SK-N-SH (cell line): ENCODE results near the gene CAPG. TPM values are rescaled to one million over a fixed set of nuclear protein-coding genes. Genes with fewer than 3 reads are reported as not detected.

ENCODE experiments used
- CTCF ChIA-PET: fragments of 300-600, 350-600 bp; formaldehyde crosslinking; extraction: SDS; loops from one replicate; lab custom pipeline; 2021; lab: Yijun Ruan, JAX
- POLR2A ChIA-PET: fragments of 350-600 bp; sonication (Branson Sonifier 250); formaldehyde crosslinking; extraction: SDS; loops from one replicate; lab custom pipeline; 2020; ENCODE audit warnings: antibody characterized with exemption, inconsistent platforms; lab: Yijun Ruan, JAX
- DNase-seq: peaks from one replicate; pipeline ENCODE4 v3.0.0; 2012
- H2AFZ ChIP-seq: fragments of 200-600 bp; sonication (generic); 2 replicates; pipeline ENCODE4 v1.8.1; 2016; ENCODE audit warnings: antibody characterized with exemption, mild to moderate bottlenecking, low read depth
- H3F3A ChIP-seq: fragments of 200-600 bp; sonication (generic); replicated peaks from 2 replicates; pipeline ENCODE3; 2016; ENCODE audit warnings: antibody characterized with exemption, mild to moderate bottlenecking; ENCODE audit not compliant: insufficient read depth
- H3K27ac ChIP-seq, 2 experiments: fragments of 200-500 bp in 1 of 2; fragments of 200-600 bp in 1 of 2; sonication (Bioruptor generic) in 1 of 2; sonication (generic), shearing (Covaris generic) in 1 of 2; 2 replicates each; pipeline versions ENCODE4 v1.5.1 to v1.6.1; 2014 to 2016; ENCODE audit warnings: low read depth in 2 of 2, inconsistent platforms in 1 of 2, low read length in 1 of 2, mild to moderate bottlenecking in 1 of 2, mixed read lengths in 1 of 2
- H3K27me3 ChIP-seq: fragments of 200-600 bp; sonication (generic), shearing (Covaris generic); 2 replicates; pipeline ENCODE4 v1.6.1; 2016; ENCODE audit warnings: mixed run types; ENCODE audit not compliant: insufficient read depth
- H3K36me3 ChIP-seq, 2 experiments: fragments of 200-500 bp in 1 of 2; fragments of 200-600 bp in 1 of 2; sonication (Bioruptor generic) in 1 of 2; sonication (generic) in 1 of 2; replicated peaks in 1 of 2; 2 replicates each; pipeline versions ENCODE3 to v1.5.1; 2014 to 2016; ENCODE audit warnings: low read length in 1 of 2, mild to moderate bottlenecking in 1 of 2; ENCODE audit not compliant: insufficient read depth in 2 of 2, control insufficient read depth in 1 of 2
- H3K4me1 ChIP-seq, 2 experiments: fragments of 200-500 bp in 1 of 2; fragments of 200-600 bp in 1 of 2; sonication (Bioruptor generic) in 1 of 2; sonication (generic), shearing (Covaris generic) in 1 of 2; 2 replicates each; pipeline versions ENCODE4 v1.5.1 to v1.6.1; 2014 to 2016; ENCODE audit warnings: low read depth in 1 of 2, low read length in 1 of 2, mixed run types in 1 of 2; ENCODE audit not compliant: insufficient read depth in 2 of 2, control insufficient read depth in 1 of 2
- H3K4me2 ChIP-seq: fragments of 200-600 bp; sonication (generic), shearing (Covaris generic); 2 replicates; pipeline ENCODE4 v1.6.1; 2017; ENCODE audit warnings: mixed run types
- H3K4me3 ChIP-seq, 2 experiments: fragments of 200-500 bp in 1 of 2; fragments of 200-600 bp in 1 of 2; sonication (Bioruptor generic) in 1 of 2; sonication (generic), shearing (Covaris generic) in 1 of 2; 2 replicates each; pipeline versions ENCODE4 v1.5.1 to v1.8.1; 2014 to 2016; ENCODE audit warnings: low read depth in 2 of 2, inconsistent platforms in 1 of 2, low read length in 1 of 2, mild to moderate bottlenecking in 1 of 2, mixed read lengths in 1 of 2, moderate library complexity in 1 of 2
- H3K79me2 ChIP-seq: fragments of 200-600 bp; sonication (generic); 2 replicates; pipeline ENCODE4 v1.8.1; 2017; ENCODE audit warnings: mild to moderate bottlenecking; ENCODE audit not compliant: insufficient read depth
- H3K9ac ChIP-seq: fragments of 200-600 bp; sonication (generic); 2 replicates; pipeline ENCODE4 v1.6.1; 2017; ENCODE audit warnings: mixed run types
- H3K9me2 ChIP-seq: fragments of 200-600 bp; sonication (generic); 2 replicates; pipeline ENCODE4 v1.6.1; 2017; ENCODE audit warnings: mixed run types
- H3K9me3 ChIP-seq: fragments of 200-600 bp; sonication (generic); 2 replicates; pipeline ENCODE4 v1.6.1; 2017; ENCODE audit warnings: mixed run types, mild to moderate bottlenecking, moderate library complexity
- H4K20me1 ChIP-seq: fragments of 200-600 bp; sonication (generic); 2 replicates; pipeline ENCODE4 v1.6.1; 2017; ENCODE audit warnings: mild to moderate bottlenecking, mixed run types; ENCODE audit not compliant: insufficient read depth
- CHD2 ChIP-seq: fragments of 150-350 bp; IDR thresholded peaks from 2 replicates; pipeline ENCODE4 v1.6.1; 2018; ENCODE audit warnings: low read length; ENCODE audit not compliant: partially characterized antibody
- CTCF ChIP-seq: fragments of 200-600 bp; sonication (generic); IDR thresholded peaks from 2 replicates; pipeline ENCODE4 v1.6.1; 2017; ENCODE audit warnings: antibody characterized with exemption, mild to moderate bottlenecking, moderate library complexity
- ELF1 ChIP-seq: IDR thresholded peaks from 2 replicates; pipeline ENCODE4 v1.4.0; 2012
- EP300 ChIP-seq, 2 experiments: IDR thresholded peaks; 2 replicates each; pipeline versions ENCODE4 v1.4.0 to v1.6.1; 2012; ENCODE audit warnings: borderline replicate concordance in 1 of 2, low read depth in 1 of 2, low read length in 1 of 2
- FOSL2 ChIP-seq: IDR thresholded peaks from 2 replicates; pipeline ENCODE4 v1.4.0; 2012; ENCODE audit warnings: low read depth, mild to moderate bottlenecking, moderate library complexity, borderline replicate concordance
- FOXM1 ChIP-seq: IDR thresholded peaks from 2 replicates; pipeline ENCODE4 v1.4.0; 2012; ENCODE audit warnings: low read depth, mild to moderate bottlenecking
- GATA2 ChIP-seq: sonication (generic); formaldehyde crosslinking; IDR thresholded peaks from 2 replicates; pipeline ENCODE4 v1.5.0; 2020; ENCODE audit warnings: mild to moderate bottlenecking, missing genetic modification reagents
- IRF3 ChIP-seq: fragments of 150-350 bp; IDR thresholded peaks from 2 replicates; pipeline ENCODE4 v1.6.1; 2016; ENCODE audit warnings: mild to moderate bottlenecking, low read depth, low read length
- NRF1 ChIP-seq: IDR thresholded peaks from 2 replicates; pipeline ENCODE4 v1.6.1; 2012; ENCODE audit warnings: low read depth, mild to moderate bottlenecking, low read length
- RCOR1 ChIP-seq: fragments of 150-350 bp; IDR thresholded peaks from 2 replicates; pipeline ENCODE4 v1.6.1; 2017; ENCODE audit warnings: antibody characterized with exemption, low read length
- REST ChIP-seq: IDR thresholded peaks from 2 replicates; pipeline ENCODE4 v1.6.1; 2012; ENCODE audit warnings: mild to moderate bottlenecking, low read depth, low read length, moderate library complexity
- RXRA ChIP-seq: IDR thresholded peaks from 2 replicates; pipeline ENCODE4 v1.4.0; 2012; ENCODE audit warnings: low read depth, mild to moderate bottlenecking, borderline replicate concordance
- TEAD4 ChIP-seq: IDR thresholded peaks from 2 replicates; pipeline ENCODE4 v1.4.0; 2012; ENCODE audit warnings: mild to moderate bottlenecking, borderline replicate concordance; ENCODE audit not compliant: insufficient read depth
- USF1 ChIP-seq: IDR thresholded peaks from 2 replicates; pipeline ENCODE4 v1.4.0; 2012; ENCODE audit warnings: low read depth, borderline replicate concordance
- YY1 ChIP-seq: IDR thresholded peaks from 2 replicates; pipeline ENCODE4 v1.4.0; 2012; ENCODE audit warnings: low read depth, mild to moderate bottlenecking
- WGBS: methylation state at CpG from one replicate; pipeline ENCODE4 v1.1.6; 2017; ENCODE audit warnings: low lambda C conversion rate; 5-methylcytosine and 5-hydroxymethylcytosine counted together
- polyA plus RNA-seq, 3 experiments: library from polyadenylated mRNA; depleted of rRNA; stranded (reverse); fragments of >200 nt; gene quantifications; 2 replicates each; pipeline ENCODE4 v1.2.3, GENCODE V29; 2012

The CAPG gene
- polyA plus RNA-seq, 1 of the 3 experiments (the other 2 are of a cell fraction): 1.2 TPM

GRCh38 chr2:85418132-85419008 lies 8.2 kb upstream of the CAPG start, which contains the start of gene SH2D6 (continued):
- TF ChIP-seq IRF3: no peak

- WGBS: 77% methylated on average over 12 of the region's 12 CpGs
- no peaks in the 10 kb centered on the region for H3K27me3 ChIP-seq
- POLR2A ChIA-PET: interaction anchor here (0.6 to 1.5 kb wide), 3 partner anchors 123 to 165 kb away, joined by 3 to 6 read pairs (median 3); partner anchors contain the start of gene MAT2A
These were observed 5.9 kb upstream of the CAPG start for GRCh38 chr2:85415980-85416650.

GRCh38 chr2:85414761-85415553 lies 4.8 kb upstream of the CAPG start:
- ChIA-PET POLR2A (no interaction called here), CTCF (interaction anchor here (0.7 to 1.4 kb wide), 2 partner anchors 137 to 141 kb away, joined by 3 to 4 read pairs; no protein-coding TSS in a partner anchor)
- Histone ChIP-seq H3K36me3 (no peaks in the 10 kb centered on the region), H4K20me1 (no peaks in the 10 kb centered on the region), H3K4me1 (peaks cover 6 to 20% of the 10 kb centered on the region in 2 experiments; a peak in 1 of 4 replicates), H3K27me3 (no peaks in the 10 kb centered on the region), H3K4me2 (no peak overlapping the region), H3F3A (no peaks in the 10 kb centered on the region), H3K27ac (no peak overlapping the region), H3K9me2 (no peaks in the 10 kb centered on the region), H2AFZ (no peak overlapping the region), H3K9ac (no peak overlapping the region), H3K9me3 (no peaks in the 10 kb centered on the region), H3K4me3 (no peak overlapping the region), H3K79me2 (peaks cover 8% of the 10 kb centered on the region; the same call in 1 of the 2 replicates)
- no peak for DNase-seq
- 93% methylated on average over 5 of the region's 7 CpGs for WGBS
- TF ChIP-seq USF1: no peak
- TF ChIP-seq FOXM1: no peak
- TF ChIP-seq CTCF: no peak
- TF ChIP-seq REST: no peak
- no peak for TF ChIP-seq FOSL2
- no peak for TF ChIP-seq YY1

More at GRCh38 chr2:85415980-85416650, 5.9 kb upstream of the CAPG start:
- CTCF ChIA-PET: interaction anchor here (1.3 to 2.3 kb wide), 3 partner anchors 16 to 136 kb away, joined by 3 to 12 read pairs (median 5); no protein-coding TSS in a partner anchor
- Histone ChIP-seq H3K4me3 (no peak overlapping the region), H3K36me3 (no peaks in the 10 kb centered on the region), H3K27ac (no peak overlapping the region), H3K4me1 (peaks cover 9 to 21% of the 10 kb centered on the region in 2 experiments; a peak in 1 of 4 replicates), H3K79me2 (peaks cover 8% of the 10 kb centered on the region; the same call in 1 of the 2 replicates), H3K9ac (no peak overlapping the region), H3K4me2 (no peak overlapping the region), H3F3A (no peaks in the 10 kb centered on the region), H3K9me3 (no peaks in the 10 kb centered on the region), H2AFZ (no peak overlapping the region), H4K20me1 (no peaks in the 10 kb centered on the region), H3K9me2 (no peaks in the 10 kb centered on the region)
- no peak for TF ChIP-seq FOSL2
- no peak for TF ChIP-seq ELF1
- no peak for TF ChIP-seq NRF1
- TF ChIP-seq FOXM1: no peak
- no peak for TF ChIP-seq RXRA
- no peak for TF ChIP-seq TEAD4
- TF ChIP-seq YY1: no peak
- no peak for TF ChIP-seq EP300 (IDR thresholded peaks at IDR 0.05; ENCODE audit: borderline replicate concordance in 1 of 2, low read depth in 1 of 2, low read length in 1 of 2)
- TF ChIP-seq RCOR1: no peak
- TF ChIP-seq GATA2 (CRISPR knock-in tag): no peak
- TF ChIP-seq CHD2: no peak
- DNase-seq: no peak
